HepG2 (cell line): ENCODE data around the gene TMEM184B. TPM values are rescaled to one million over a fixed set of nuclear protein-coding genes. Genes with fewer than 3 reads are reported as not detected.

ENCODE experiments used
- ATF2 ChIP-seq: sonication (generic); formaldehyde crosslinking; IDR thresholded peaks from 2 replicates; pipeline ENCODE4 v1.4.0; 2020; ENCODE audit warnings: missing genetic modification reagents
- ATF4 ChIP-seq, 2 experiments: fragments of 450-650 bp in 1 of 2; sonication (generic) in 1 of 2; formaldehyde crosslinking; IDR thresholded peaks; 2 replicates each; pipeline versions ENCODE4 v1.5.0 to v1.8.0; 2020 to 2022; ENCODE audit warnings: mild to moderate bottlenecking in 1 of 2, missing genetic modification reagents in 1 of 2
- BHLHE40 ChIP-seq: IDR thresholded peaks from 2 replicates; pipeline ENCODE4 v1.6.1; 2011; ENCODE audit warnings: low read length, improper control_type of control experiment
- CENPX ChIP-seq: sonication (generic); formaldehyde crosslinking; IDR thresholded peaks from 2 replicates; pipeline ENCODE4 v1.9.0; 2021; ENCODE audit warnings: mild to moderate bottlenecking, missing genetic modification reagents, moderate library complexity
- ELF1 ChIP-seq: sonication (generic); formaldehyde crosslinking; IDR thresholded peaks from 2 replicates; pipeline ENCODE4 v1.4.0; 2020; ENCODE audit warnings: missing genetic modification reagents
- EZH2 ChIP-seq: conservative IDR thresholded peaks from 2 replicates; pipeline ENCODE4 v1.6.1; 2012; ENCODE audit warnings: mild to moderate bottlenecking, low read depth, low read length, moderate library complexity
- HDAC1 ChIP-seq: sonication (generic); formaldehyde crosslinking; IDR thresholded peaks from 2 replicates; pipeline ENCODE4 v1.5.1; 2020; ENCODE audit warnings: mild to moderate bottlenecking, missing genetic modification reagents
- MAFG ChIP-seq: sonication (generic); formaldehyde crosslinking; IDR thresholded peaks from 2 replicates; pipeline ENCODE4 v1.5.1; 2020; ENCODE audit warnings: mild to moderate bottlenecking, missing genetic modification reagents
- MLLT10 ChIP-seq: sonication (generic); formaldehyde crosslinking; IDR thresholded peaks from 2 replicates; pipeline ENCODE4 v1.4.0; 2020; ENCODE audit warnings: missing genetic modification reagents
- PHB2 ChIP-seq: fragments of 450-650 bp; IDR thresholded peaks from 2 replicates; pipeline ENCODE4 v1.6.1; 2018; ENCODE audit not compliant: partially characterized antibody
- REXO4 ChIP-seq: sonication (generic); formaldehyde crosslinking; IDR thresholded peaks from 2 replicates; pipeline ENCODE4 v1.8.0; 2022; ENCODE audit warnings: missing genetic modification reagents, mild to moderate bottlenecking, borderline replicate concordance
- SRSF1 ChIP-seq: fragments of 200-400 bp; formaldehyde crosslinking; optimal IDR thresholded peaks from 2 replicates; pipeline ENCODE3; 2017; ENCODE audit warnings: mild to moderate bottlenecking, low read depth, low read length, moderate library complexity
- STAT5B ChIP-seq: sonication (generic); formaldehyde crosslinking; IDR thresholded peaks from 2 replicates; pipeline ENCODE4 v1.4.0; 2020; ENCODE audit warnings: missing genetic modification reagents
- TEF ChIP-seq: sonication (generic); formaldehyde crosslinking; IDR thresholded peaks from 2 replicates; pipeline ENCODE4 v1.5.0; 2020; ENCODE audit warnings: missing genetic modification reagents
- ZNF24 ChIP-seq: fragments of 450-650 bp; IDR thresholded peaks from 2 replicates; pipeline ENCODE4 v1.6.1; 2017; ENCODE audit warnings: antibody characterized with exemption, mild to moderate bottlenecking
- ZNF337 ChIP-seq: sonication (generic); formaldehyde crosslinking; IDR thresholded peaks from 2 replicates; pipeline ENCODE4 v1.5.1; 2020; ENCODE audit warnings: missing genetic modification reagents, low read depth, mild to moderate bottlenecking, borderline replicate concordance
- ZNF501 ChIP-seq: sonication (generic); formaldehyde crosslinking; IDR thresholded peaks from 2 replicates; pipeline ENCODE4 v1.5.1; 2020; ENCODE audit warnings: mild to moderate bottlenecking, moderate library complexity, missing genetic modification reagents
- ZNF543 ChIP-seq: sonication (generic); formaldehyde crosslinking; IDR thresholded peaks from 2 replicates; pipeline ENCODE4 v1.4.0; 2020; ENCODE audit warnings: mild to moderate bottlenecking, missing genetic modification reagents
- ZNF598 ChIP-seq: sonication (generic); formaldehyde crosslinking; IDR thresholded peaks from 2 replicates; pipeline ENCODE4 v1.5.1; 2020; ENCODE audit warnings: mild to moderate bottlenecking, missing genetic modification reagents, borderline replicate concordance
- ZNF616 ChIP-seq: sonication (generic); formaldehyde crosslinking; IDR thresholded peaks from 2 replicates; pipeline ENCODE4 v1.5.0; 2020; ENCODE audit warnings: low read depth, mild to moderate bottlenecking, missing genetic modification reagents
- ZNF691 ChIP-seq: sonication (generic); formaldehyde crosslinking; IDR thresholded peaks from 2 replicates; pipeline ENCODE4 v1.4.0; 2020; ENCODE audit warnings: missing genetic modification reagents, low read depth, mild to moderate bottlenecking, borderline replicate concordance
- ZNF83 ChIP-seq: sonication (generic); formaldehyde crosslinking; IDR thresholded peaks from 2 replicates; pipeline ENCODE4 v1.4.0; 2020; ENCODE audit warnings: missing genetic modification reagents, mild to moderate bottlenecking, borderline replicate concordance
- ZSCAN29 ChIP-seq: sonication (generic); formaldehyde crosslinking; conservative IDR thresholded peaks from 2 replicates; pipeline ENCODE4 v1.4.0; 2020; ENCODE audit warnings: mild to moderate bottlenecking, missing genetic modification reagents
- polyA plus RNA-seq, 8 experiments: library from polyadenylated mRNA; depleted of rRNA in 3 of 8; stranded (reverse) in 7 of 8; unstranded in 1 of 8; fragments of >200 nt; fragmentation: Illumina TruSeq in 4 of 8; extraction: Trizol in 4 of 8; gene quantifications; 2 replicates each; pipeline versions ENCODE4 v1.2.1 to v1.2.3, GENCODE V29; 2011 to 2016; ENCODE audit warnings: low read depth in 4 of 8, missing spikeins in 1 of 8, mixed read lengths in 1 of 8; ENCODE audit not compliant: insufficient read depth in 1 of 8
- total RNA-seq, 5 experiments: library from RNA; depleted of rRNA; stranded (reverse); fragments of >200 nt; fragmentation: Illumina TruSeq; extraction: Trizol; gene quantifications; 2 replicates each; pipeline ENCODE4 v1.2.3, GENCODE V29; 2016; ENCODE audit warnings: low read depth in 1 of 5
- TF ChIP-seq, protein P1 (sequence below): sonication (generic); formaldehyde crosslinking; IDR thresholded peaks from 2 replicates; pipeline ENCODE4 v1.5.1; 2020; ENCODE audit warnings: missing genetic modification reagents, mild to moderate bottlenecking, borderline replicate concordance

Gene TMEM184B
- total and polyA plus RNA-seq, 2 of the 13 experiments (the other 11 are each of a cell fraction or from before 2014, with no cell fraction given), result 15.9 to 16.0 TPM

DNA sequence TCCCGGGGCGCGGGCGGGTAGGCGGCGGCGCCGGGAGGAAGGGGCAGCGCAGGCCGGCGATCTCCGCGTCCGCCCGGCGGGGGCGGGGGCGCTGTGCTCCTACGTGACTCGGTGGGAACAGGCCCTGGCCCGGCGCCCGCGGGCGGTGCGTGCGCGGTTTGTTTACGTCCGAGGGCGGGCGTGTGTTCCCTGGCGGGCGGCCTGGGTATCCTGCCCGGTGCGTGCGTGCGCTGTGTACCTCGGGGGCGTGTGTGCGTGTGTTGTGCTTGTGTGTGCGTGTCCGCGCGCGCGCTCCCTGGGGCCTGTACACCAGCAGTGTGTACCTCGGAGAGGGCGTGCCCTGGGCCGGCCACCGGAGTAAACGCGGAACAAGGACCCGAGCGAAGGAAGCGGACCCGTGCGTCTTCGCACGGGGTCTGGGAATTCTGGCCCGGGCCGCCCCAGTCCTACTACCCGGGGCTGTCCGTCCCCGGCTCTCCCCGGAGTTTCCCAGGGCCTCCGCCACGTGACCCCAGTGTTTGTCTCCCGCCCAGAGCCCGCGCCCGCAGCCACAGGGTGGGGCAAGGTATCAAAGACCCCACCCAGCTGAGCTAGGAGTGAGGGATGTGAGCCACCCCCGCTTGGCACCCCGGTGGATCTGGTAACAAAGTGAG is 70.2 kb downstream of the TMEM184B start (continued):
- TF ChIP-seq ZNF337 (CRISPR knock-in tag), result no peak
- TF ChIP-seq ZNF83 (CRISPR knock-in tag), result peak; percentile 56; the same call in 1 of the 2 replicates
- no peak for TF ChIP-seq REXO4 (CRISPR knock-in tag)
- no peak; the same call in 1 of the 2 replicates for TF ChIP-seq ZNF691
- peak; percentile 75; the same call in 1 of the 2 replicates for TF ChIP-seq ZNF501 (CRISPR knock-in tag)
- no peak for TF ChIP-seq ZSCAN29 (CRISPR knock-in tag)
- TF ChIP-seq, protein P1, sequence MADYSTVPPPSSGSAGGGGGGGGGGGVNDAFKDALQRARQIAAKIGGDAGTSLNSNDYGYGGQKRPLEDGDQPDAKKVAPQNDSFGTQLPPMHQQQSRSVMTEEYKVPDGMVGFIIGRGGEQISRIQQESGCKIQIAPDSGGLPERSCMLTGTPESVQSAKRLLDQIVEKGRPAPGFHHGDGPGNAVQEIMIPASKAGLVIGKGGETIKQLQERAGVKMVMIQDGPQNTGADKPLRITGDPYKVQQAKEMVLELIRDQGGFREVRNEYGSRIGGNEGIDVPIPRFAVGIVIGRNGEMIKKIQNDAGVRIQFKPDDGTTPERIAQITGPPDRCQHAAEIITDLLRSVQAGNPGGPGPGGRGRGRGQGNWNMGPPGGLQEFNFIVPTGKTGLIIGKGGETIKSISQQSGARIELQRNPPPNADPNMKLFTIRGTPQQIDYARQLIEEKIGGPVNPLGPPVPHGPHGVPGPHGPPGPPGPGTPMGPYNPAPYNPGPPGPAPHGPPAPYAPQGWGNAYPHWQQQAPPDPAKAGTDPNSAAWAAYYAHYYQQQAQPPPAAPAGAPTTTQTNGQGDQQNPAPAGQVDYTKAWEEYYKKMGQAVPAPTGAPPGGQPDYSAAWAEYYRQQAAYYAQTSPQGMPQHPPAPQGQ (CRISPR knock-in tag), result no peak
- no peak for TF ChIP-seq TEF (CRISPR knock-in tag)
- TF ChIP-seq ATF2, result no peak
- TF ChIP-seq ELF1 (CRISPR knock-in tag), result no peak
- TF ChIP-seq MAFG (CRISPR knock-in tag), result no peak
- TF ChIP-seq ZNF598, result 0 out of 2 replicates have a peak, but pooled peaks have one; percentile 81
- TF ChIP-seq MLLT10 (CRISPR knock-in tag), result no peak
- no peak; the same call in 1 of the 2 replicates for TF ChIP-seq ZNF543 (CRISPR knock-in tag)
- no peak for TF ChIP-seq SRSF1
- TF ChIP-seq STAT5B (CRISPR knock-in tag), result no peak
- TF ChIP-seq PHB2, result no peak
- TF ChIP-seq EZH2, result no peak
- TF ChIP-seq CENPX (CRISPR knock-in tag), result no peak
- TF ChIP-seq ZNF24, result no peak
- peak; percentile 21; the same call in 1 of the 2 replicates for TF ChIP-seq ZNF616 (CRISPR knock-in tag)
- TF ChIP-seq HDAC1 (CRISPR knock-in tag), result peak; percentile 56; the same call in 1 of the 2 replicates
- TF ChIP-seq ATF4 (CRISPR knock-in tag; IDR thresholded peaks at IDR 0.05), result 0 out of 4 replicates have a peak, but pooled peaks of 1 of the 2 experiments have one; percentile 22
- TF ChIP-seq BHLHE40, result peak; percentile 2; the same call in 1 of the 2 replicates
